ENCODE results near the gene SELENOP.
"Not testable (repeated sequence)": the region's sequence is repeated elsewhere in the genome, so short reads cannot be mapped to it uniquely, and the experiment has no call there.

Gene SELENOP

GRCh38 chr5:42826757-42827515 is 15.2 kb upstream of the SELENOP start:
- H3K27ac ChIP-seq (ENCODE audit: low read depth, low read length, severe bottlenecking), result no peak overlapping the region
- H3K4me1 ChIP-seq (ENCODE audit: control insufficient read depth, insufficient read depth, low read length, poor library complexity, severe bottlenecking), result no peaks in the 10 kb centered on the region
- no peaks in the 10 kb centered on the region for H3K9me3 ChIP-seq (ENCODE audit: control insufficient read depth, low read length)
- 20 to 67% methylated on average over 1 of the region's 2 CpGs for WGBS, 2 experiments (ENCODE audit: insufficient coverage in 2 of 2)
- H3K4me3 ChIP-seq (ENCODE audit: extremely low read depth, insufficient read depth, low read length, poor library complexity, severe bottlenecking), result no peak overlapping the region
- no peaks in the 10 kb centered on the region for H3K36me3 ChIP-seq (ENCODE audit: control insufficient read depth, insufficient read depth, low read length)

GRCh38 chr5:42825422-42826148 is 13.9 kb upstream of the SELENOP start:
- Histone ChIP-seq H3K4me3 (ENCODE audit: extremely low read depth, insufficient read depth, low read length, poor library complexity, severe bottlenecking) (no peak overlapping the region), H3K36me3 (ENCODE audit: control insufficient read depth, insufficient read depth, low read length) (no peaks in the 10 kb centered on the region), H3K27ac (ENCODE audit: low read depth, low read length, severe bottlenecking) (no peak overlapping the region), H3K9me3 (ENCODE audit: control insufficient read depth, low read length) (no peaks in the 10 kb centered on the region), H3K4me1 (ENCODE audit: control insufficient read depth, insufficient read depth, low read length, poor library complexity, severe bottlenecking) (no peaks in the 10 kb centered on the region)
- 78 to 89% methylated on average over 5 to 6 of the region's 9 CpGs for WGBS, 2 experiments (ENCODE audit: insufficient coverage in 2 of 2)

GRCh38 chr5:42824347-42824976 is 12.8 kb upstream of the SELENOP start:
- WGBS, 2 experiments (ENCODE audit: insufficient coverage in 2 of 2), result 75 to 87% methylated on average over 6 of the region's 7 CpGs
- Histone ChIP-seq H3K4me3 (ENCODE audit: extremely low read depth, insufficient read depth, low read length, poor library complexity, severe bottlenecking) (no peak overlapping the region), H3K27ac (ENCODE audit: low read depth, low read length, severe bottlenecking) (no peak overlapping the region), H3K9me3 (ENCODE audit: control insufficient read depth, low read length) (no peaks in the 10 kb centered on the region), H3K36me3 (ENCODE audit: control insufficient read depth, insufficient read depth, low read length) (no peaks in the 10 kb centered on the region), H3K4me1 (ENCODE audit: control insufficient read depth, insufficient read depth, low read length, poor library complexity, severe bottlenecking) (no peaks in the 10 kb centered on the region)

- Histone ChIP-seq H3K27ac (ENCODE audit: low read depth, low read length, severe bottlenecking) (no peak overlapping the region), H3K9me3 (ENCODE audit: control insufficient read depth, low read length) (no peaks in the 10 kb centered on the region), H3K4me1 (ENCODE audit: control insufficient read depth, insufficient read depth, low read length, poor library complexity, severe bottlenecking) (no peaks in the 10 kb centered on the region), H3K4me3 (ENCODE audit: extremely low read depth, insufficient read depth, low read length, poor library complexity, severe bottlenecking) (no peak overlapping the region), H3K36me3 (ENCODE audit: control insufficient read depth, insufficient read depth, low read length) (no peaks in the 10 kb centered on the region)
- no CpG with 5 or more reads among the region's 2 CpGs for WGBS, 2 experiments (ENCODE audit: insufficient coverage in 2 of 2)
Measured at GRCh38 chr5:42822548-42822947, 10.9 kb upstream of the SELENOP start.

- H3K9me3 ChIP-seq (ENCODE audit: control insufficient read depth, low read length), result no peaks in the 10 kb centered on the region
- no peaks in the 10 kb centered on the region for H3K36me3 ChIP-seq (ENCODE audit: control insufficient read depth, insufficient read depth, low read length)
- no peaks in the 10 kb centered on the region for H3K4me1 ChIP-seq (ENCODE audit: control insufficient read depth, insufficient read depth, low read length, poor library complexity, severe bottlenecking)
- H3K4me3 ChIP-seq (ENCODE audit: extremely low read depth, insufficient read depth, low read length, poor library complexity, severe bottlenecking), result no peak overlapping the region
- 69 to 79% methylated on average over 2 of the region's 2 CpGs for WGBS, 2 experiments (ENCODE audit: insufficient coverage in 2 of 2)
- no peak overlapping the region for H3K27ac ChIP-seq (ENCODE audit: low read depth, low read length, severe bottlenecking)
Measured at GRCh38 chr5:42819745-42820144, 8.1 kb upstream of the SELENOP start.

- not testable (repeated sequence) for H3K27ac ChIP-seq (ENCODE audit: low read depth, low read length, severe bottlenecking); H3K4me3 ChIP-seq (ENCODE audit: extremely low read depth, insufficient read depth, low read length, poor library complexity, severe bottlenecking); H3K9me3 ChIP-seq (ENCODE audit: control insufficient read depth, low read length); H3K36me3 ChIP-seq (ENCODE audit: control insufficient read depth, insufficient read depth, low read length)
- H3K4me1 ChIP-seq (ENCODE audit: control insufficient read depth, insufficient read depth, low read length, poor library complexity, severe bottlenecking), result peaks cover 10% of the 10 kb centered on the region
- WGBS, 2 experiments (ENCODE audit: insufficient coverage in 2 of 2), result 80 to 100% methylated on average over 1 of the region's 2 CpGs
Measured at GRCh38 chr5:42816546-42816945, 4.9 kb upstream of the SELENOP start.

- H3K4me3 ChIP-seq (ENCODE audit: extremely low read depth, insufficient read depth, low read length, poor library complexity, severe bottlenecking), result no peak overlapping the region
- peaks cover 10% of the 10 kb centered on the region for H3K4me1 ChIP-seq (ENCODE audit: control insufficient read depth, insufficient read depth, low read length, poor library complexity, severe bottlenecking)
- H3K9me3 ChIP-seq (ENCODE audit: control insufficient read depth, low read length), result no peaks in the 10 kb centered on the region
- 21 to 34% methylated on average over 14 to 19 of the region's 19 CpGs for WGBS, 2 experiments (ENCODE audit: insufficient coverage in 2 of 2)
- H3K36me3 ChIP-seq (ENCODE audit: control insufficient read depth, insufficient read depth, low read length), result no peaks in the 10 kb centered on the region
- peak overlapping the region; percentile 77 for H3K27ac ChIP-seq (ENCODE audit: low read depth, low read length, severe bottlenecking)
Measured at GRCh38 chr5:42813533-42813932, 1.8 kb upstream of the SELENOP start.

- Histone ChIP-seq H3K4me3 (ENCODE audit: extremely low read depth, insufficient read depth, low read length, poor library complexity, severe bottlenecking) (no peak overlapping the region), H3K4me1 (ENCODE audit: control insufficient read depth, insufficient read depth, low read length, poor library complexity, severe bottlenecking) (peaks cover 10% of the 10 kb centered on the region), H3K36me3 (ENCODE audit: control insufficient read depth, insufficient read depth, low read length) (no peaks in the 10 kb centered on the region), H3K27ac (ENCODE audit: low read depth, low read length, severe bottlenecking) (no peak overlapping the region), H3K9me3 (ENCODE audit: control insufficient read depth, low read length) (no peaks in the 10 kb centered on the region)
- WGBS, 2 experiments (ENCODE audit: insufficient coverage in 2 of 2), result no CpG with 5 or more reads among the region's 2 CpGs
Measured at GRCh38 chr5:42812620-42813019, 928 bp upstream of the SELENOP start.

GRCh38 chr5:42810834-42811590 is 680 bp downstream of the SELENOP start:
- WGBS, 2 experiments (ENCODE audit: insufficient coverage in 2 of 2), result 100% methylated on average over 1 of the region's 3 CpGs; no CpG with 5 or more reads in 1 of the 2 experiments
- peak overlapping the region; percentile 72 for H3K27ac ChIP-seq (ENCODE audit: low read depth, low read length, severe bottlenecking)
- H3K4me3 ChIP-seq (ENCODE audit: extremely low read depth, insufficient read depth, low read length, poor library complexity, severe bottlenecking), result peak overlapping the region; percentile 35
- peaks cover 10% of the 10 kb centered on the region for H3K4me1 ChIP-seq (ENCODE audit: control insufficient read depth, insufficient read depth, low read length, poor library complexity, severe bottlenecking)
- no peaks in the 10 kb centered on the region for H3K36me3 ChIP-seq (ENCODE audit: control insufficient read depth, insufficient read depth, low read length)
- H3K9me3 ChIP-seq (ENCODE audit: control insufficient read depth, low read length), result no peaks in the 10 kb centered on the region

- H3K9me3 ChIP-seq (ENCODE audit: control insufficient read depth, low read length), result no peaks in the 10 kb centered on the region
- H3K4me3 ChIP-seq (ENCODE audit: extremely low read depth, insufficient read depth, low read length, poor library complexity, severe bottlenecking), result no peak overlapping the region
- H3K36me3 ChIP-seq (ENCODE audit: control insufficient read depth, insufficient read depth, low read length), result no peaks in the 10 kb centered on the region
- H3K27ac ChIP-seq (ENCODE audit: low read depth, low read length, severe bottlenecking), result no peak overlapping the region
- WGBS, 2 experiments (ENCODE audit: insufficient coverage in 2 of 2), result 90% methylated on average over 3 of the region's 4 CpGs; no CpG with 5 or more reads in 1 of the 2 experiments
- H3K4me1 ChIP-seq (ENCODE audit: control insufficient read depth, insufficient read depth, low read length, poor library complexity, severe bottlenecking), result peaks cover 10% of the 10 kb centered on the region
Measured at GRCh38 chr5:42808888-42809611, 2.6 kb downstream of the SELENOP start.
